Renal pelvis (tissue), 4 donors: ENCODE measurements around the gene AUH. TPM values are rescaled to one million over a fixed set of nuclear protein-coding genes. Genes with fewer than 3 reads are reported as not detected.
"Not testable (repeated sequence)": the region's sequence is repeated elsewhere in the genome, so short reads cannot be mapped to it uniquely, and the experiment has no call there.

Source experiments
- DNase-seq: peaks from one replicate; pipeline ENCODE4 v3.0.0-alpha.2; 2013
- polyA plus RNA-seq, 3 donors: library from polyadenylated mRNA; unstranded; fragments of 120-200 nt; gene quantifications; one replicate each; pipeline ENCODE4 v1.2.1, GENCODE V29; 2013; ENCODE audit not compliant: insufficient read length in 3 of 3

Gene AUH
- polyA plus RNA-seq, 3 donors = 32.2 to 40.8 (median 40.3) TPM

- no peak for DNase-seq
These were observed 150.3 kb downstream of the AUH start for GRCh38 chr9:91211414-91211813.

GRCh38 chr9:91210318-91210717 is 151.4 kb downstream of the AUH start:
- no peak for DNase-seq

GRCh38 chr9:91208837-91209236 is 152.9 kb downstream of the AUH start:
- DNase-seq = no peak

GRCh38 chr9:91208419-91208745 is 153.3 kb downstream of the AUH start:
- DNase-seq = no peak

- DNase-seq = no peak
These were observed 153.8 kb downstream of the AUH start for GRCh38 chr9:91207729-91208418.

- no peak for DNase-seq
These were observed 154.4 kb downstream of the AUH start for GRCh38 chr9:91207397-91207728.

GRCh38 chr9:91206806-91207205 is 154.9 kb downstream of the AUH start:
- no peak for DNase-seq

GRCh38 chr9:91202736-91203283 is 158.9 kb downstream of the AUH start:
- no peak for DNase-seq

- DNase-seq = no peak
These were observed 160.9 kb downstream of the AUH start for GRCh38 chr9:91200692-91201336.

GRCh38 chr9:91199739-91200497 is 161.8 kb downstream of the AUH start:
- no peak for DNase-seq

- not testable (repeated sequence) for DNase-seq
These were observed 162.8 kb downstream of the AUH start for GRCh38 chr9:91198881-91199280.

- no peak for DNase-seq
These were observed 163.3 kb downstream of the AUH start for GRCh38 chr9:91198405-91198804.

- DNase-seq = peak; percentile 89
These were observed 164.2 kb downstream of the AUH start for GRCh38 chr9:91197232-91198181.

- DNase-seq = no peak
These were observed 165.4 kb downstream of the AUH start for GRCh38 chr9:91196103-91196950.

- no peak for DNase-seq
These were observed 166.2 kb downstream of the AUH start for GRCh38 chr9:91195372-91196012.

GRCh38 chr9:91193658-91194391 is 167.9 kb downstream of the AUH start:
- peak; percentile 84 for DNase-seq

- DNase-seq = peak; percentile 80
These were observed 168.5 kb downstream of the AUH start for GRCh38 chr9:91193087-91193657.

GRCh38 chr9:91192381-91193086 is 169.2 kb downstream of the AUH start:
- DNase-seq = peak; percentile 39
